GM12864 (cell line): ENCODE data around the gene STX8.

Experiments used
- DNase-seq: peaks from one replicate; pipeline ENCODE4 v3.0.0-alpha.2; 2011; ENCODE audit warnings: low read depth
- H3K4me3 ChIP-seq: 2 replicates; pipeline ENCODE4 v1.5.1; 2011; ENCODE audit warnings: mild to moderate bottlenecking, low read depth, low read length, control low read depth
- TF ChIP-seq, protein P1 (sequence below): IDR thresholded peaks from 2 replicates; pipeline ENCODE4 v1.5.1; 2011; ENCODE audit warnings: low read depth, mild to moderate bottlenecking, moderate library complexity, low read length, control low read depth, inconsistent platforms; ENCODE audit errors: missing control alignments

The STX8 gene

DNA sequence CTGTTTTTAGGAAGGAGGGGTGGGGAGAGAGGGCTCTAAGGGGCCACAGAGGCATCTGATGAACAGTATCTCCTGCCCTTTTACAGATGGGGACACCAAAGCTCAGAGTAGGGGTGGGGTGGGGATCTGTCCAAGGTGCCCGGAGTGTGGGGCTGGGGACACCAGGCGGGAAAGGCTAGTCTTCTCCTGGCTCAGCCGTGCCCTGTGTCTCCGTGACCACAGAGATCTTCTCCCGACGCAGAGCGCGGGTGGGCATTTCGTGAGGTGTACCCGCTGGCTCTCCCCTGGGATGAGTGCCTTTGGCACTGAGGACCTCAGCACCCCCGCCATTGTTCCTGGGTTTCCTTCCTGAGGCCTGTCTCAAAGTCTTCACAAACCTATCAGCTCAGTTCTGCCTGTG, 344.8 kb downstream of the STX8 start:
- no peak overlapping the region for H3K4me3 ChIP-seq
- DNase-seq, result no peak
- TF ChIP-seq, protein P1, sequence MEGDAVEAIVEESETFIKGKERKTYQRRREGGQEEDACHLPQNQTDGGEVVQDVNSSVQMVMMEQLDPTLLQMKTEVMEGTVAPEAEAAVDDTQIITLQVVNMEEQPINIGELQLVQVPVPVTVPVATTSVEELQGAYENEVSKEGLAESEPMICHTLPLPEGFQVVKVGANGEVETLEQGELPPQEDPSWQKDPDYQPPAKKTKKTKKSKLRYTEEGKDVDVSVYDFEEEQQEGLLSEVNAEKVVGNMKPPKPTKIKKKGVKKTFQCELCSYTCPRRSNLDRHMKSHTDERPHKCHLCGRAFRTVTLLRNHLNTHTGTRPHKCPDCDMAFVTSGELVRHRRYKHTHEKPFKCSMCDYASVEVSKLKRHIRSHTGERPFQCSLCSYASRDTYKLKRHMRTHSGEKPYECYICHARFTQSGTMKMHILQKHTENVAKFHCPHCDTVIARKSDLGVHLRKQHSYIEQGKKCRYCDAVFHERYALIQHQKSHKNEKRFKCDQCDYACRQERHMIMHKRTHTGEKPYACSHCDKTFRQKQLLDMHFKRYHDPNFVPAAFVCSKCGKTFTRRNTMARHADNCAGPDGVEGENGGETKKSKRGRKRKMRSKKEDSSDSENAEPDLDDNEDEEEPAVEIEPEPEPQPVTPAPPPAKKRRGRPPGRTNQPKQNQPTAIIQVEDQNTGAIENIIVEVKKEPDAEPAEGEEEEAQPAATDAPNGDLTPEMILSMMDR, result no peak

DNA sequence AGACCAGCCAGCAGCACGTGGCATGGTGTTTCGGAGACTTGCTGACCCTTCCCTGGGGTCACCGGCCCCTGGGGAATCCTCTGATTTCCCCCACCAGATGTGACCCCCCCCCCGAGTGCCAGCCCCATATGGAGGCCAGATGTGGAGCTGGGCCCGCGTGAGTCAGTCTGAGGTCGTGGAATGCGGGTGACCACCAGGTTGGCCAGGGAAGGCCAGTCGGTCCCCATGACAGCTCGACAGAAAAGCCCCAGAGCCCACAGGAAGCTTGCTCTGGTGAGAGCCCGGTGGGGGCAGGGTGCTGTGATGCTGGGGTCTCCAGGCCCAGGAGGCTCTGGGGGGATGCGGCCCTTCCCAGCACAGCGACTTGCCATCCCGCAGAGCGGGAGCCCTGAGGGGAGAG, 345.3 kb downstream of the STX8 start:
- DNase-seq, result no peak
- no peak overlapping the region for H3K4me3 ChIP-seq
- TF ChIP-seq, protein P1, result no peak

DNA sequence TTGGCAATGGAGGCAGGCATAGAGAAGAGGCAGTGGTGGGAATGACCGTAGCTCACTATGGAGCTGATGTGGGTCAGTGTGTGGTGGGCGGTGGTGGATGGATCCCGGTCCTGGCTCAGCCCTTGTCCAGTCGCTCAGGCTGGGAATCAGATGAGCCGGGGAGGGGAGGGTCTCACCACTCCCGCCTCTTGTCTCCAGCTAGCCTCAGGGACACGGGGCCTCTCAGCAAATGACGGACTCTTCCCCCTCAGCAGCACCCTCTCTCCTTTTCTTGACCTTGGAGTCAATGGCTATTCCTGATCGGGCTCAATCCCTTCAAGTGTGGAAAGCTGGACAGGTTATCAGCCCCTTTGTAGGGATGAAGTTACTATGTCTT, 345.8 kb downstream of the STX8 start:
- TF ChIP-seq, protein P1, result no peak
- no peak overlapping the region for H3K4me3 ChIP-seq
- DNase-seq, result no peak

DNA sequence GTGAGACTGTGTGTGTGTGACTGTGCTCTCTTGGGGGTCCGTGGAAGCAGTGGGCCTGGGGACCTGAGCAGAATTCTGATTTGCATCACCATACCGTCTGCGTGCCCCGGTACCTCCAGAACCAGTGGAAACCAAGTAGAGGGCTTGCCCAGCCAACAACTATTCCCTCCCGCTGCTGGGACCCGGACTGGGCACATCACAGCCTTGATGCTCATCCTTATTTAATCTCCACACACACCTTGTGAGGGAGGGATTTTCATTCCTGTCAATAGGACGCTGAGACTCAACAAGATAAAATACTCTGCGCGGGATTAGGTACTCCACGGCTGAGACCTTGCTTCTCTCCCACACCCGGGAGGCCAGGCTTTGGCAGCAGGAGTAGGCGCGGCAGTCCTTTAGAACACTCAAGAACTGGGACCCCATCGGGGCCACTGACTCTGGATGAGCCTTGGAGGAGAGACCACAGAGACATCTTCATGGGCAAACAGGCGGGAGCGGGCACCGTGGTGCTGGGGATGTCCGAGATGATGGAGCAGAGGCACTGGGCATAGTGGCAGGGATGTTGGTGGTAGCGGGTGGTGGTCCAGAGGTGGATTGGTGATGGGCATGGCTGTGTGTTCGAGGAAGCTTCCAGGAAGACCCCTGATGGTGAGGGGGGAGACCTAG, 346.3 kb downstream of the STX8 start:
- TF ChIP-seq, protein P1, result no peak
- no peak overlapping the region for H3K4me3 ChIP-seq
- DNase-seq, result no peak

GRCh38 chr17:9228408-9229159, 347.0 kb downstream of the STX8 start:
- TF ChIP-seq, protein P1, result no peak
- no peak for DNase-seq
- no peak overlapping the region for H3K4me3 ChIP-seq

- TF ChIP-seq, protein P1, result no peak
- H3K4me3 ChIP-seq, result no peak overlapping the region
- no peak for DNase-seq
Observed at GRCh38 chr17:9227819-9228407, 347.7 kb downstream of the STX8 start.
